DOHH2 (cell line): ENCODE data around the gene ANKRD30B.

Source experiments
- H3F3A ChIP-seq: fragments of 200-600 bp; sonication (generic), shearing (Covaris generic); 2 replicates; pipeline ENCODE4 v1.6.0; 2016; ENCODE audit warnings: antibody characterized with exemption, mild to moderate bottlenecking; ENCODE audit not compliant: control insufficient read depth, insufficient read depth
- H3K27ac ChIP-seq: fragments of 200-600 bp; sonication (generic); 2 replicates; pipeline ENCODE4 v1.5.1; 2014; ENCODE audit warnings: low read depth, mild to moderate bottlenecking, low read length, moderate library complexity
- H3K27me3 ChIP-seq: fragments of 200-600 bp; sonication (generic); 2 replicates; pipeline ENCODE4 v1.6.1; 2014; ENCODE audit warnings: mild to moderate bottlenecking, low read length, mixed read lengths; ENCODE audit not compliant: control insufficient read depth
- H3K36me3 ChIP-seq: fragments of 200-600 bp; sonication (generic); 2 replicates; pipeline ENCODE4 v1.6.1; 2014; ENCODE audit warnings: mild to moderate bottlenecking, low read length, moderate library complexity, mixed read lengths; ENCODE audit not compliant: control insufficient read depth
- H3K4me1 ChIP-seq: fragments of 200-600 bp; sonication (generic); 2 replicates; pipeline ENCODE4 v1.6.1; 2014; ENCODE audit warnings: mild to moderate bottlenecking, low read length, mixed read lengths; ENCODE audit not compliant: control insufficient read depth
- H3K4me2 ChIP-seq: fragments of 200-600 bp; sonication (generic); 2 replicates; pipeline ENCODE4 v1.6.0; 2014; ENCODE audit warnings: mild to moderate bottlenecking, low read length, moderate library complexity
- H3K4me3 ChIP-seq: fragments of 200-600 bp; sonication (generic); 2 replicates; pipeline ENCODE4 v1.5.1; 2014; ENCODE audit warnings: mild to moderate bottlenecking, low read length, mixed read lengths
- H3K79me2 ChIP-seq: fragments of 200-600 bp; sonication (generic); 2 replicates; pipeline ENCODE4 v1.6.1; 2014; ENCODE audit warnings: mild to moderate bottlenecking, low read length, mixed read lengths; ENCODE audit not compliant: control insufficient read depth
- H3K9me2 ChIP-seq: fragments of 200-600 bp; sonication (generic); replicated peaks from 2 replicates; pipeline ENCODE4 v1.6.1; 2014; ENCODE audit warnings: mild to moderate bottlenecking, low read length, mixed read lengths; ENCODE audit not compliant: control insufficient read depth
- H3K9me3 ChIP-seq: fragments of 200-600 bp; sonication (generic); 2 replicates; pipeline ENCODE4 v1.6.1; 2014; ENCODE audit warnings: antibody characterized with exemption, low read length, mixed read lengths; ENCODE audit not compliant: control insufficient read depth, insufficient read depth
- H4K20me1 ChIP-seq: fragments of 200-600 bp; sonication (generic); 2 replicates; pipeline ENCODE4 v1.6.0; 2014; ENCODE audit warnings: low read depth, mild to moderate bottlenecking, antibody characterized with exemption, low read length, moderate library complexity; ENCODE audit not compliant: control insufficient read depth, insufficient read depth
- EZH2phosphoT487 ChIP-seq: fragments of 200-600 bp; sonication (generic); IDR thresholded peaks from 2 replicates; pipeline ENCODE4 v1.6.1; 2017; ENCODE audit warnings: borderline replicate concordance, mild to moderate bottlenecking, antibody characterized with exemption, low read length, moderate library complexity, mixed read lengths
- TF ChIP-seq, protein P1 (sequence below): fragments of 200-600 bp; sonication (generic); IDR thresholded peaks from one replicate; pipeline ENCODE4 v1.5.1; 2014; ENCODE audit warnings: antibody characterized with exemption, mild to moderate bottlenecking, low read depth, low read length; ENCODE audit not compliant: poor library complexity, severe bottlenecking

The ANKRD30B gene

DNA sequence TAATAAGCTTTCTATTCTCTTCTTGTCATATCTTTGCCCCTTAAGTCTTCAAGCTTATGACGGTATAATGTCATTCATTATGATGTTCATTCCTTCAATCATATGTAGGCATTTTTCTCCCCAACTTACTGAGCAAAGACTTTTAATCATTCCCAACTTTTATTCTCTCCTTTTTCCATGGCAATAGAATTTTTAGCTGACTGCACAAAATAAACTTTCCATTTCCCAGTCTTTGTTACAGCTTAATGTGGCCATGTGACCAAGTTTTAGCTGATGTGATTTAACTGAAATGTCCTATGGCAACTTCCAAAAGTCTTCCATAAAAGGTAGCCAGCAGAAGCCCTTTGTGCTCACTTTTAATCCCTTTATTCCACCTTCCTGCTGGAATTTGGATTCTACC lies 152.5 kb downstream of the ANKRD30B start:
- Histone ChIP-seq H3K79me2 (no peaks in the 10 kb centered on the region), H3K9me3 (no peaks in the 10 kb centered on the region), H3K4me1 (no peaks in the 10 kb centered on the region), H3K4me3 (no peak overlapping the region), H3K27me3 (no peaks in the 10 kb centered on the region), H3F3A (no peaks in the 10 kb centered on the region), H4K20me1 (no peaks in the 10 kb centered on the region), H3K4me2 (no peak overlapping the region), H3K36me3 (no peaks in the 10 kb centered on the region), H3K27ac (no peak overlapping the region), H3K9me2 (no peaks in the 10 kb centered on the region)
- TF ChIP-seq, protein P1, sequence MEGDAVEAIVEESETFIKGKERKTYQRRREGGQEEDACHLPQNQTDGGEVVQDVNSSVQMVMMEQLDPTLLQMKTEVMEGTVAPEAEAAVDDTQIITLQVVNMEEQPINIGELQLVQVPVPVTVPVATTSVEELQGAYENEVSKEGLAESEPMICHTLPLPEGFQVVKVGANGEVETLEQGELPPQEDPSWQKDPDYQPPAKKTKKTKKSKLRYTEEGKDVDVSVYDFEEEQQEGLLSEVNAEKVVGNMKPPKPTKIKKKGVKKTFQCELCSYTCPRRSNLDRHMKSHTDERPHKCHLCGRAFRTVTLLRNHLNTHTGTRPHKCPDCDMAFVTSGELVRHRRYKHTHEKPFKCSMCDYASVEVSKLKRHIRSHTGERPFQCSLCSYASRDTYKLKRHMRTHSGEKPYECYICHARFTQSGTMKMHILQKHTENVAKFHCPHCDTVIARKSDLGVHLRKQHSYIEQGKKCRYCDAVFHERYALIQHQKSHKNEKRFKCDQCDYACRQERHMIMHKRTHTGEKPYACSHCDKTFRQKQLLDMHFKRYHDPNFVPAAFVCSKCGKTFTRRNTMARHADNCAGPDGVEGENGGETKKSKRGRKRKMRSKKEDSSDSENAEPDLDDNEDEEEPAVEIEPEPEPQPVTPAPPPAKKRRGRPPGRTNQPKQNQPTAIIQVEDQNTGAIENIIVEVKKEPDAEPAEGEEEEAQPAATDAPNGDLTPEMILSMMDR: no peak
- no peak for TF ChIP-seq EZH2phosphoT487
